HG02763 (cell line): ENCODE measurements around the gene ANKRD33B.
"Not testable (repeated sequence)": the region's sequence is repeated elsewhere in the genome, so short reads cannot be mapped to it uniquely, and the experiment has no call there.

Experiments used
- ATAC-seq: cut with Tn5 transposase; IDR thresholded peaks from one replicate; pipeline ENCODE4 v1.9.1; 2021; ENCODE audit warnings: mild to moderate bottlenecking, moderate library complexity; ENCODE audit not compliant: unreplicated experiment

Gene ANKRD33B

DNA sequence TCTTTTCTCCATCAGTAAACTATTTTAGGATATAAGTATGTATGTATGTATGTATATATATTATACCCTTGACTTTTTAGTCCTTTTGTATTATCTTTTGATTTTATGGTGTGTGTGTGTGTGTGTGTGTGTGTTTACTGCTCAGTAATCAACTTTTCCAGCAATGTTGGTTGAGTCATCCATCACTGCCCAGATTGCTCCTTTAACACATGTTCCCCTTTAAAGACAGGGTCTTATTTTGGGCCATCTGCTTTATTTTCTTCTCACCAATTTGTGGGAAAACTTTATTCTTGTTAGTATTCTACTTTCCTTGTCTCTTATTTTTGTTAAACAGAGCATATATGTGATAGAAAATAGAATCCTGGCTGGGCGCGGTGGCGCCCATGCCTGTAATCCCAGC lies 28.1 kb downstream of the ANKRD33B start:
- ATAC-seq = no peak

DNA sequence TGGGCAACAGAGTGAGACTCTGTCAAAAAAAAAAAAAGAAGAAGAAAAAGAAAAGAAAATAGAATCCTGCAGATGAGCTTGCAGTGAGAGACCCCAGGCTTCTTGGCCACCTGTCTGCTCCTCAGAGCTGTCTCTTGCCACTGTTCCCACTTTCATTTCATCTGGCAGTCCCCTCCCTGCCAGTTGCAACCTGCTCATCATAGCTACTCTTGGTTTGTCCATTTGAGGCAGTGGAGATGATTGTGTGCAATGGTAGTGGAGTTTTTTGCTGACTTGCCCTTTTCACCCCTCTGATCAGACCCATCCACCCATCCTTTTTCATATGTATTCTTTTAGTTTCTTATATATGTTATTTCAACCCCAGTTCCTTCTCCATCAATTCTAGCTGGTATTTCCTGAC lies 28.7 kb downstream of the ANKRD33B start:
- ATAC-seq = no peak

DNA sequence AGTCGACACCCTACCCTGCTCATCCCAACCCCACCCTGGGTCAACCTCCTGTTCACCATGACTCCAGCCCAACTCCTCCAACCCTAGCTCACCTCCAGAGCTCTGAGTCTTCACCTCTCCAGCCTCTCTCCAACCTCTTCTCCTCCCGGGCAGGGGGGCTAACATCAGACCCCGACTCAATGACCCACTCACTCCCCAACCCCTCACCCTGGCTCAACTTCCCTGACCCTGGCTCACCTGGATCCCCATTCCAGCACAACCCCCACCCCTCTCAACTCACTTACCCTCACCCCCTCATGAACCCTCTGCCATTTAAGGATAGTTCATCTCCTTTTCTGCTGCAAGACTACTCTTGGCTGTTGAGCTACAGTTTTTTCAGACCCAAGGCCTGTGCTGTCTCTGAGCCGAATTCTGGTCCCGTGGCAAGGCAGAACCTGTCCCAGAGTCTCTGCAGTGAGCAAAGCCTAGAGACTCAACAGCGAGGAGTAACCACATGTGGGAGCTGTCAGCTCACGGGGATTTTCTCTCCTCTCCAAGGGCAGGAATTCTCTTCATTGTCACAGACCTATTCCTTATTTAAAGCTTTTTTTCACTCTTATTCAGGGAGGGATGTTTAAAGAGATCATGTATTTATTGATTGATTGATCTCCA lies 29.8 kb downstream of the ANKRD33B start:
- no peak for ATAC-seq

DNA sequence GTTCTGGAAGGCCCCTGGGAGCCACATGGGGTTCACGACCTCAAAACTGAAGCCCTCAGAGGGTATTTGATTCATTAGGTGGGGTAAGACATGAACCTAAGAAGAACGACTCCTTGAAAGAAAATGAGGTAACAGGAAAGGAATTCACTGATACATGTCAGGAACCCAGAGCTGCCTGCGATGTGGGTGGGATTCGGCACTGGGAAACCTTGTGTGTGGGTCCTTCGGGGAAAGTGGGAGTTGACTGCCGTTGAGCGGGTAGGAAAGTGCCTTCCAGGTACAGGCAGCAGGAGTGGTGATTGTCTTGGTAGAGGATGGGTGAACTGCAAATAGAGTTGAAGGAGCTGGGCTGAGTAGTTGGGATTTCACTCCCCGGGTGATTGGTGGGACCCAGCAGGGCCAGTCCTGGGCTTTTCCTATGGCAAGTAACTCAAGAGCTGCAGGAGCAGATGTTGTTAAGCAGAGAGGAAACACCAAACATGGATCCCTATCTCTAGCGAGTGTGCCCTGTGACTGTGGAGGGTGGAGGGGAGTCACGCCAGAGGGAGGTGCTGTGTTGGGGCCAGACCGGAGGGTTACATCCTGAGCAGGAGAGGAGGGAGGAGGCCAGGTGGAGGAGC lies 30.8 kb downstream of the ANKRD33B start:
- ATAC-seq = no peak

DNA sequence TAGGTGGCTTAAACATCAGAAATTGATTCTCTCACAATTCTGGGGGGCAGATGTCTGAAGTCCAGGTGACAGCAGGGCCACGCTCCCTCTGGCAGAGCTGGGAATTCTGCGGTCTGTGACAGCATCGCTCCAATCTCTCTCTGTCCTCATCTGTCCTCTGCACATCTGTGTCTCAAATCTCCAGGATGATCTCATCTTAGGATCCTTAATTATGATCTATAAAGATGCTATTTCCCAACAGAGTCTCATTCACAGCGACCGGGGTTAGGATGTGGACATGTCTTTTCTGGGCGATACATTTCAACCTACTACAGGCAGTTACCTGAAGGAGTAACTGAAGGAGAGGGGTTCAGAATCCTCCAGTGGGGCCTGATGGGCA lies 31.4 kb downstream of the ANKRD33B start:
- ATAC-seq = no peak

DNA sequence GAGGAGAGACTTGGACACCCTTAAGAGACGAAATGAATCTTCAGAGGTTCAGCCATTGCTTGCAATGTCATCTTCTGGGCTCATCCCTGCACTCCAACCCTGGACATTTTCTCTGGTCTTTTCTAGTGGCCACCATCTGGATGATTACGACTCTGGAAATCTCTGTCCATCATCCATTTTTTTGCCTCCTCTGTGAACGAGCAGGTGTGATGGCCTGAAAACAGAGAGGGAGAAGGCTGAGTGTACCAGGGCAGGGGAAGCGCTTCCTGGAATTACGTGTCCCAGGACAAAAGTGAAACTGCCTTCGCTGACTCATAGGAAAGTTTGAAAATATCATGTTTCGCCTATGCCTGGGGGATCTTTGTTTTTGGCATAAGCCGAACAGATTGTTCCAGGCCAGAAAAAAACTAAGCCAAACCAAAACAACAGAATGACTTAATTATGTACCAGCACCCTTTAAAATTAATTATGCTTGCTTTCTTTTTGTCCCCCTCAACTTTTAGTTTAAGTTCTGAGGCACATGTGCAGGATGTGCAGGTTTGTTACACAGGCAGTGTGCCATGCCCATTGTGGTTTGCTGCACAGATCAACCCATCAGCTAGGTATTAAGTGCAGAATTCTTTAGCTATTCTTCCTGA lies 31.9 kb downstream of the ANKRD33B start:
- ATAC-seq = peak; percentile 40

DNA sequence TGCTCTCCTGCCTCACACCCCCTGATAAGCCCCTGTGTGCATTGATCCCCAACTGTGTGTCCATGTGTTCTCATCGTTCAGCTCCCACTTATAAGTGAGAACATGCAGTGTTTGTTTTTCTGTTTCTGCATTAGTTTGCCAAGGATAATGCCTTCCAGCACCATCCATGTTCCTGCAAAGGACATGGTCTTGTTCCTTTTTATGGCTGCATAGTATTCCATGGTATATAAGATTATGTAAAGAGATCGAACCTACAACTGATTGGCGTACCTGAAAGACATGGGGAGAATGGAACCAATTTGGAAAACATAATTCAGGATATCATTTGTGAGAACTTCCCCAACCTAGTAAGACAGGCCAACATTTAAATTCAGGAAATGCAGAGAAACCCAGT lies 32.4 kb downstream of the ANKRD33B start:
- no peak for ATAC-seq

DNA sequence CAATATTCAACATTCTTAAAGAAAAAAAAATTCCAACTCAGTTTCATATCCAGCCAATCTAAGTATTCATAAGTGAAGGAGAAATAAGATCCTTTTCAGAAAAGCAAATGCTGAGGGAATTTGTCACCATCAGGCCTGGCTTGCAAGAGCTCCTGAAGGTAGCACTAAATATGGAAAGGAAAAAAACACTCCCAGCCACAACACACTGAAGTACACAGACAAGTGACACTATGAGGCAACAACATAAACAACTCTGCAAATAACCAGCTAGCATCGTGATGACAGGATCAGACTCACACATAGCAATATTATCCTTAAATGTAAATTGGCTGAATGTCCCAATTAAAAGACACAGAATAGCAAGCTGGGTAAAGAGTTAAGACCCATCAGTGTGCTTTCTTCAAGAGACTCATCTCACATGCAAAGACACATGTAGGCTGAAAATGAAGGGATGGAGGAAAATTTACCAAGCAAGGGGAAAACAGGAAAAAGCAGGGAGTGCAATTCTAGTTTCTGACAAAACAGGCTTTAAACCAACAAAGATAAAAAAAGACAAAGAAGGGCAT lies 33.1 kb downstream of the ANKRD33B start:
- no peak for ATAC-seq

DNA sequence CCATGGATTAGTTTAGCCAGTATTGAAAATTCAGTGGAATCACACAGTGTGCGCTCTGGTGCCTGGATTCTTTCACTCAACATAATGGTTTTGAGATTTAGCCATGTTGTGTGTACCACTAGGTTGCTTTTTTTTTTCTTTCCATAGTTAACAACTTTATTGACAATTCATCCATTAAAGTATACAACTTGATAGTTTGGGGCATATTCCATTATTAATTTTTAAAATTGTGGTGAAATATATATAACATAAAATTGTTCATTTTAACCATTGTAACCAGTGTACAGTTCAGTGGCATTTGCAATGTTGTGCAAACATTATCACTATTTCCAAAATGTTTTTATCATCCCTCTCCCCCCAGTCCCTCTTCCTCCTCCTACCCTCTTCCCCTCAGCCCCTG lies 35.2 kb downstream of the ANKRD33B start:
- no peak for ATAC-seq

DNA sequence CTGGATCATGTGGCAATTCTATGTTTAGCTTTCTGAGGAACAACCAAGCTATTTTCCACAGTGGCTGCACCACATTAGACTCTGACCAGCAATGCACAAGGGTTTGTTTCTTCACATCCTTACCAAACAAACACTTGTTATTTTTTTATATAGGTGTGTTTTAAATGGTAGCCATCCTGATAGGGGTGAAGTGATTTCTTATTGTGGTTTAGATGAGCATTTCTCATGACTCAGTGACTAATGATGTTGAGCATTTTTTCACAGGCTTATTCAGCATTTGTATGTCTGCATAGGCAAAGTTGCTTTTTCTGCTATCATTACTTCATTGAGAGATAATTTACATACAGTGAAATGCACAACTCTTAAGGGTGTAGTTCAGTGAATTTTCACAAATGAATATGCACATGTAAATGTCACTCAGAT lies 36.0 kb downstream of the ANKRD33B start:
- no peak for ATAC-seq

DNA sequence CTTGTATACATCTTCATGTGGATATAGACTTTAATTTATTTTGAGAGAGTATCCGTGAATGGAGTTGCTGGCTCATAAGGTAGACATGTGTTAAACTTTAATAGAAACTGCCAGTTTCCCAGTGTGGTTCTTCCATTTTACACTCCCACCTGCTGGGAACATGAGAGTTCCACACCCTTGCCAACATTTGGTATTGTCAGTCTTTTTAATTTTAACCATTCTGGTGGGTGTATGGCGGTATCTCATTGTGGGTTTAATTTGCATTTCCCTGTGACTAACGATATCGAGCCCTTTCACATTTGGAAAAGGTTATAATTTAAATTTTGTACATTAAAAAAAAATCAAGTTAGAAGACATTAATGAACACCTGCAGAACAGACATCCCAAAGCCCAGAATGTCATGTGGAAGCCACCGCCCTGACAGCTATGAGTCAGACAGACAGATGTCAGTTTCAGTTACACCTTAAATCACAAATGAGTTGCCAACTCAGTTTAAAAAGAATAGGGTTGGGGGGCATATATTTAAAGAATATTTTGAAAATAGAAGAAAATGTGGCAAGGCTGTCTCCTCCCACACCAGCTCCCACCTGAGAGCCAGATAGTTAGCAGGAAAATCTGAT lies 36.9 kb downstream of the ANKRD33B start:
- ATAC-seq = peak; percentile 68

DNA sequence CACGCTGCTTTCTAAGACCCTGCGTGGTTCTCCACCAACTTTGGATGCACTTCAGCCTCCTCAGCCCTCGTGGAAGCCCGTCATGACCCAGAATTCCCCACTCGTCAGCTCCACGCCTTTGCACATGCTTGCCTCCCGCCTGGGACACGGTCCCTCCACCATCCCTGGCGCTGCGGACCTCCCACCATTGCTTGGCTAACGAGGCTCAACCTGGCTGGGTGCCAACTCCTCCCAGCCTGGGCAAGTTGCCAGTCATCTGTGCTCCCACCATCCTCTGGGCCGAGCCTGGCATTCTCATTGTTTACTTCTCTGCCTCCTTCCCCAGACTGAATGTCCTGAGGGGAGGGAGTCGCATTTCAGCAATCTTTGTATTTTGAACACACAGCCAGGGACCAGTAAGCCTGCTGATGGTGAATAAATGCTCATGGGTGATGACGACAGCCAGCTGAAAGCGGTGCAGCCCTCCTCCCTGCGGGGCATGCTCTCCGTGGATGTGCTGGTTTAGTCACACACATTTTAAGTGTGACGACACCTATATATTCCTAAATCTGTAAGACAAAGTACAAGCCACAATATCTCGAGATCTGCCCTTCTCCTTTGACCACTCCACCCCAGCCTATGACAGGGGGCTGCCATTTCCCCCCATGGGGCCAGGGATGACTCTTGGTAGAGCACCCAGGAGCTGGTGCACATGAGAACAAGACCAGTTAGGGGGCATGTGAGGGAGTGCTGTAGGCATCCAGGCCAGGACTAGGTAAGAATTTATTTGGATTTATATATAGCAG lies 37.6 kb downstream of the ANKRD33B start:
- ATAC-seq = peak; percentile 49

DNA sequence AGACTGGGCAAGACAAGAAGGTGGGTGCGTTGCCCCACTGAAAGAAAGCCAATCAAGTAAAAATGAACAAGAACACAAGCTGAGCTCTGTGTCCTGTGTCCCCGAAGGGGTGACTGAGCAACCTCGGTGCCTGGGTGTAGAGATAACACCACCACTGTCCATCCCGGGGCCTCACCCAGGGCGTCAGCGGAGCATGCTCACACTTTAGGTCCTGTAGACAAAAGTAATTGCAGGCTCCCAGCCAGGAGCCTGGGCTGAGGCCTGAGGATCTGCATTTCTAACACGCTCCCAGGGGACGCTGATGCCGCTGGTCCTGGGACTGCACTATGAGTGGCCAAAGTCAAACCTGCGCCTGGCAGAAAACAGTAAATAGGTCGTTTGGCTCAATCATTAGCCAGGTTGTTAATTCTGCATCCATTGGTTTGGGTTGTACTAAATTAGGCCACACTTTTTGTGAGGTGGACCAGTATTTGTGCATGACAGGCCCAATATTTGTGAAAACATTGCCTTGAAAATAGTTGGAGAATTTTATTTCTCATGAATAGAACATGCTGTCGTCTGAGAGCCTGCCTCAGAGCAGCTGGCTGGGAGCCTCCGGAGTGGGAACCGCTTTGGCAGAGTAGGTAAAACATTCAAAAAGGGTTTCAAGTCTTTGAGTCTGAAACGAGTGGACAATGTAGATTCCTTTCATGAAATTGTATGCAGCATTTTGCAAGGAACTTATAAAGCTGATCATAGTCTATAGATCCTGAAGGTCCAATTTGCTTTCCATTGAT lies 38.3 kb downstream of the ANKRD33B start:
- no peak for ATAC-seq

DNA sequence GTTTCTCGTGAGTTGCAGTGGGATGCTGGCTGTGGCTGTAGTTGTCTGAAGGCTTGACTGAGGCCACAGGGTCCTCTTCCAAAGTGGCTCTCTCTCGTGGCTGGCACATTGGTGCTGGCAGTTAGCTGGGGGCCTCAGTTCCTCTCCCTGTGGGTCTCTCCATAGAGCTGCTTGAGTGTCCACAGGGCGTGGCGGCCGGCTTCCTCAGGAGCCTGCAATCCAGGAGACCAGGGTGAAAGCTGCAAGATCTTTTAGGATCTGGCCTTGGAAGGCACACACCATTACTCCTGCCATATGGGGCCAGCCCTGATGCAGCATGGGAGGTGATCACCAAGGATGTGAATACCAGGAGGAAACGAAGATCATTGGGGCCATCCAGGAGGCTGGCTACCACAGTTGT lies 41.1 kb downstream of the ANKRD33B start:
- ATAC-seq = no peak

DNA sequence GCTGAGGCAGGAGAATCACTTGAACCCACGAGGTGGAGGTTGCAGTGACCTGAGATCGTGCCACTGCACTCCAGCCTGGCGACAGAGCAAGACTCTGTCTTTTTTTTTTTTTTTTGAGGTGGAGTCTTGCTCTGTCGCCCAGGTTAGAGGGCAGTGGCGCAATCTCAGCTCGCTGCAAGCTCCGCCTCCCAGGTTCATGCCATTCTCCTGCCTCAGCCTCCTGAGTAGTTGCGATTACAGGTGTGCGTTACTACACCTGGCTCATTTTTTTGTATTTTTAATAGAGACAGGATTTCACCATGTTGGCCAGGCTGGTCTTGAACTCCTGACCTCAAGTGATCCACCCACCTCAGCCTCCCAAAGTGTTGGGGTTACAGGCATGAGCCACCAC lies 42.8 kb downstream of the ANKRD33B start:
- ATAC-seq = not testable (repeated sequence)

DNA sequence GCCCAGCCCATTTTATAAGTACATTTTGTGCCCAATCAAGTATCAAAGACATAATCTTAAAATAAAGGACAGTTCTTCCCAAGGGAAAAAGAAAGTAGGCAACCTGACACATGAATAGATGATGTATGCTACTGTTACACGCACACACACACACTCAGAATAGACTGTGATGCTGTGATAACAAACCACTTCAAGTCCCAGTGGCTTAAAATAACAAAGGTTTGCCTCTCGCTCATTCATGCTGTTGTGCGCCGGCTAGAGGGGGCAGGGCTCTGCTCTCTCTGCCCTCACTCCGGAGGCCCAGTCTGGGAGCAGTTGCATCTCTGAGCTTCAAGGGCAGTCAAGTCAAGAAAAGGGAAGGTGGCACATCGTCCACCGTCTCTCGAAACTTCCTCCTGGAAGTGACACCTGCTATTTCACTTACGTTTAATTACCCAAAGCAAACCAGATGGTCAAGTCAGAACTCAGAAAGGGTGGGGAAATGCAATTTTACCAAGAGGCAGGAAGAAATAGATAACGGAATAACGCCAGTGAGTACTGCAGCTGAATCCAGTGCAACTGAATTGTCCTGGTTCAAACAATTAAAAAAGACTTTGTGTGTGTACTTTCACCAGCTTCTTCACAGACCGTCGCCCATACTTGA lies 43.3 kb downstream of the ANKRD33B start:
- peak; percentile 78 for ATAC-seq

DNA sequence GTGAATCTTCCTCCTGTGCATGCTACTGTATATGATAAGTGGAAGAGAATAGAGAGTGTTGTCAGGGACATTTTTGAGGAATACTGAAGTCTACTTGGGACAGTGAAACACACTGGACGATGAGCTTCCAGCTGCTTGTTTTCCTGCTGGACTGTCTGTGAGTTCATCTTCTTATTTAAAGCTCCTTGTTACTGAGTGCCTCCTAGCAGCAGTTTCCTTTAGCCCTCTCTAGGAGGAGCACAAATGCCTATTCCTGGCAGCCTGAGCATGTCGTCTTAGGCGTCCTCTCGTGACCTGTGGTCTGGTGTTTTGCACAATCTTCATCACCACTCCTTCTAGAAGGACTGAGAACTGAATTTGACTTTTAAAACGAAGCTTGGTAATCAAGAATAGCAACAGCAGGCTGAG lies 43.8 kb downstream of the ANKRD33B start:
- ATAC-seq = peak; percentile 64

DNA sequence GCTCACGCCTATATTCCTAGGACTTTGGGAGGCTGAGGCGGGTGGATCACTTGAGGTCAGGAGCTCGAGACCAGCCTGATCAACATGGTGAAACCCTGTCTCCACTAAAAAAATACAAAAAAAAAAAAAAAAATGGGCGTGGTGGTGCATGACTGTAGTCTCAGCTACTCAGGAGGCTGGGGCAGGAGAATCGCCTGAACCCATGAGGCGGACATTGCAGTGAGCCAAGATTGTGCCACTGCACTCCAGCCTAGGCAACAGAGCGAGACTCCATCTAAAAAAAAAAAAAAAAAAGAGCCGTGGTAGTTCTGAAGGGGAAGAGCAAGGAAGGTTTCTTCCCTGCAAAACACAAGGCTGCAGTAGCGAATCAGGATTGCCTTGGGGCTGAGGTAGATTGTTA lies 44.2 kb downstream of the ANKRD33B start:
- not testable (repeated sequence) for ATAC-seq

DNA sequence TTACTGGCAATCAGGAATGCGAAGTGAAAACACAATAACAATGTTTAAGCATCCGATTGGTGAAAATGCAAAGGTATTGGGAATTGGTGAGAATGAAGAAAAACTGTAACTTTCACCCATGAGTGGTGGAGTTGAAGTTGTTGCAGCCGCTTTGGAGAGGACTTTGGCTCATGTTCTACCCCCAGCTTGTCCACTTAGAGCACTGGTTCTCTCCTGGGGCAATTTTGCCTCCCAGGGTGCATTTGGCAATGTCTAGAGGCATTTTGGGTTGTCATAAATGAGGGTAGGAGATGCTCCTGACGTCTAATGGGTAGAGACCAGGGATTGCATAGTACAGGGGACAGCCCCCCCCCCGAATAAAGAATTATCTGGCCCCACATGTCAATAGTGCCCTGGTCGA lies 46.2 kb downstream of the ANKRD33B start:
- ATAC-seq = no peak

DNA sequence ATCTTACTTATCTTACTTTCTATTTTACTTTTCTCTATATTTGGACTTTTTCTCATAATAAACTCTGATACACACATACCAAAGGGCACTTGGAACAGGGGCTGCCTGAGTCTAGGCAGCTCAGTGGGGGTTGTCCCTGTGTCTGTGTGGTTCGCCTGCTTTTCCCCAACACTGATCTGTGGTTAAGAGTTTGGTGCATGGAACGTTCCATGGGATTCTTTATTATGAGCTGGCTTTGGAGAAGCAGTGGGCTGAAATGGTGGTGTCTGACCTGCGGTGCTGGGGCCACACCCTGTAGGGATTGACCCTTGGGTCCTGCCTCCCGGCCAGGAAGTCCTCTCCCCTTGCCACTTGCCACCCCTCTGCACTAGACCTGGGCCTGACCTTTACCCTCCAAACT lies 47.4 kb downstream of the ANKRD33B start:
- ATAC-seq = no peak
